Calu3 (cell line): Measurements from ENCODE around the gene SCYL3. TPM values are rescaled to one million over a fixed set of nuclear protein-coding genes. Genes with fewer than 3 reads are reported as not detected.
A peak's percentile ranks its signal among the peaks of the same experiment; 100 is the strongest.

Experiments used
- BruUV-seq: library from RNA; stranded (reverse); fragments of 400-500 nt; replicated peaks from 2 replicates; lab custom pipeline; 2021; lab: Mats Ljungman, UMichigan
- CTCF ChIA-PET: fragments of 300-600 bp; sonication (Branson Sonifier 250); formaldehyde crosslinking; loops from one replicate; lab custom pipeline; 2022; ENCODE audit warnings: antibody characterized with exemption; lab: Charles Lee
- DNase-seq: peaks from one replicate; pipeline ENCODE4 v3.0.0; 2022
- H3K27ac Mint-ChIP-seq: one replicate; pipeline ENCODE4 v1.8.0; 2022; ENCODE audit warnings: mixed read lengths; ENCODE audit not compliant: unreplicated experiment
- H3K27me3 Mint-ChIP-seq: one replicate; pipeline ENCODE4 v1.8.0; 2022; ENCODE audit warnings: mixed read lengths; ENCODE audit not compliant: unreplicated experiment
- H3K36me3 Mint-ChIP-seq: one replicate; pipeline ENCODE4 v1.8.0; 2022; ENCODE audit warnings: mild to moderate bottlenecking, moderate library complexity, mixed read lengths; ENCODE audit not compliant: insufficient read depth, unreplicated experiment
- H3K4me1 Mint-ChIP-seq: one replicate; pipeline ENCODE4 v1.8.0; 2022; ENCODE audit warnings: mild to moderate bottlenecking, low read depth, mixed read lengths; ENCODE audit not compliant: unreplicated experiment
- H3K4me3 Mint-ChIP-seq: one replicate; pipeline ENCODE4 v1.8.0; 2022; ENCODE audit warnings: mild to moderate bottlenecking, low read depth, moderate library complexity, mixed read lengths; ENCODE audit not compliant: unreplicated experiment
- H3K9me3 Mint-ChIP-seq: one replicate; pipeline ENCODE4 v1.8.0; 2022; ENCODE audit warnings: low read depth, mixed read lengths; ENCODE audit not compliant: unreplicated experiment
- CTCF ChIP-seq: fragments of 200-600 bp; IDR thresholded peaks from one replicate; pipeline ENCODE4 v1.8.0; 2022; ENCODE audit warnings: antibody characterized with exemption; ENCODE audit not compliant: unreplicated experiment
- intact Hi-C: fragments of 100-400 bp; cut with micrococcal nuclease; formaldehyde crosslinking; loops from one replicate; pipeline ENCODE4 v1.10.0; 2022; ENCODE audit not compliant: unreplicated experiment
- total RNA-seq: library from RNA; stranded (reverse); gene quantifications from 2 replicates; pipeline ENCODE4 v1.2.3, GENCODE V29; 2022

SCYL3 gene
- total RNA-seq, 1 experiment from 2014 or later: 18.3 TPM

- CTCF ChIA-PET: no interaction called here
- no peaks in the 10 kb centered on the region for H3K9me3 Mint-ChIP-seq
- H3K36me3 Mint-ChIP-seq: peaks cover 49% of the 10 kb centered on the region
- no peaks in the 10 kb centered on the region for H3K27me3 Mint-ChIP-seq
- intact Hi-C loops: no loop called here
- H3K4me1 Mint-ChIP-seq: peaks cover 8% of the 10 kb centered on the region
- no peak overlapping the region for H3K4me3 Mint-ChIP-seq
- no TSS peak for BruUV-seq
- H3K27ac Mint-ChIP-seq: no peak overlapping the region
- no peak for TF ChIP-seq CTCF
- DNase-seq: no peak
Observed at GRCh38 chr1:169860187-169860586, 33.5 kb downstream of the SCYL3 start.

- no peak overlapping the region for H3K4me3 Mint-ChIP-seq
- H3K4me1 Mint-ChIP-seq: peaks cover 8% of the 10 kb centered on the region
- TF ChIP-seq CTCF: no peak
- H3K27me3 Mint-ChIP-seq: no peaks in the 10 kb centered on the region
- peaks cover 59% of the 10 kb centered on the region for H3K36me3 Mint-ChIP-seq
- intact Hi-C loops: no loop called here
- DNase-seq: no peak
- BruUV-seq: no TSS peak
- H3K27ac Mint-ChIP-seq: no peak overlapping the region
- H3K9me3 Mint-ChIP-seq: no peaks in the 10 kb centered on the region
- CTCF ChIA-PET: no interaction called here
Observed at GRCh38 chr1:169859001-169859400, 34.7 kb downstream of the SCYL3 start.

GRCh38 chr1:169858467-169858866, 35.2 kb downstream of the SCYL3 start:
- Mint-ChIP-seq H3K36me3 (peaks cover 62% of the 10 kb centered on the region), H3K9me3 (no peaks in the 10 kb centered on the region), H3K4me1 (peaks cover 8% of the 10 kb centered on the region), H3K4me3 (no peak overlapping the region), H3K27ac (no peak overlapping the region), H3K27me3 (no peaks in the 10 kb centered on the region)
- no peak for DNase-seq
- intact Hi-C loops: no loop called here
- CTCF ChIA-PET: no interaction called here
- BruUV-seq: no TSS peak
- no peak for TF ChIP-seq CTCF

- CTCF ChIA-PET: interaction anchor here (0.7 kb wide), 1 partner anchor 38 kb away, joined by 3 read pairs; no protein-coding TSS in a partner anchor
- no peak for DNase-seq
- no peaks in the 10 kb centered on the region for H3K9me3 Mint-ChIP-seq
- no peaks in the 10 kb centered on the region for H3K27me3 Mint-ChIP-seq
- no peak overlapping the region for H3K27ac Mint-ChIP-seq
- TSS peak; percentile 7 for BruUV-seq
- intact Hi-C loops: no loop called here
- H3K36me3 Mint-ChIP-seq: peaks cover 64% of the 10 kb centered on the region
- no peaks in the 10 kb centered on the region for H3K4me1 Mint-ChIP-seq
- no peak overlapping the region for H3K4me3 Mint-ChIP-seq
- no peak for TF ChIP-seq CTCF
Observed at GRCh38 chr1:169853341-169853740, 40.4 kb downstream of the SCYL3 start.
